BE2C (cell line): ENCODE results near the gene AHNAK.

ENCODE experiments used
- DNase-seq: peaks from one replicate; pipeline ENCODE4 v3.0.0-alpha.2; 2020
- H3K27me3 ChIP-seq: fragments of 250-450 bp; sonication (Bioruptor Pico); 2 replicates; pipeline ENCODE4 v1.5.1; 2020; ENCODE audit warnings: mild to moderate bottlenecking
- H3K36me3 ChIP-seq: fragments of 250-450 bp; sonication (Bioruptor Pico); 2 replicates; pipeline ENCODE4 v1.5.1; 2020; ENCODE audit warnings: mild to moderate bottlenecking
- H3K4me1 ChIP-seq: fragments of 250-450 bp; sonication (Bioruptor Pico); 2 replicates; pipeline ENCODE4 v1.5.1; 2020
- H3K4me3 ChIP-seq: 2 replicates; pipeline ENCODE4 v1.5.1; 2011; ENCODE audit warnings: low read depth, low read length
- H3K9me3 ChIP-seq: fragments of 250-450 bp; sonication (Bioruptor Pico); 2 replicates; pipeline ENCODE4 v1.5.1; 2020
- TF ChIP-seq, protein P1 (sequence below): IDR thresholded peaks from 2 replicates; pipeline ENCODE4 v1.5.1; 2012; ENCODE audit warnings: mild to moderate bottlenecking, low read depth, low read length

AHNAK gene

DNA sequence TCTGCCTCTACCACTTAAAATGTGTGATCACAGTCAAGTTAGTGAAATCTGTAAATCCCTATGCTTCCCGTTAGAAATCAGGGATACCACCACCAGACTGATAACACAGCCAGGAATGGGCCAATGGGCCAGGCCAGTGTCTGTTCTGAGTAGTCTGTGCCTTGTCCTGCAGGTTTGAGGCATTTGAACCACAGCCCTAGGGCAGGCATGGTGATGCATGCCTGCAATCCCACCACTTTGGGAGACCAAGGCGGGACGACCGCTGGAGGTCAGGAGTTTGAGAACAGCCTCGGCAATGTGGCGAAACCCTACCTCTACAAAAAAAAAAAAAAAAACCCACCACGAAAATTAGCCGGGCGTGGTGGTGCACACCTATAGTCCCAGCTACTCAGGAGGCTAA lies 12.1 kb upstream of the AHNAK start:
- H3K27me3 ChIP-seq: no peaks in the 10 kb centered on the region
- H3K36me3 ChIP-seq: peaks cover 49% of the 10 kb centered on the region
- TF ChIP-seq, protein P1, sequence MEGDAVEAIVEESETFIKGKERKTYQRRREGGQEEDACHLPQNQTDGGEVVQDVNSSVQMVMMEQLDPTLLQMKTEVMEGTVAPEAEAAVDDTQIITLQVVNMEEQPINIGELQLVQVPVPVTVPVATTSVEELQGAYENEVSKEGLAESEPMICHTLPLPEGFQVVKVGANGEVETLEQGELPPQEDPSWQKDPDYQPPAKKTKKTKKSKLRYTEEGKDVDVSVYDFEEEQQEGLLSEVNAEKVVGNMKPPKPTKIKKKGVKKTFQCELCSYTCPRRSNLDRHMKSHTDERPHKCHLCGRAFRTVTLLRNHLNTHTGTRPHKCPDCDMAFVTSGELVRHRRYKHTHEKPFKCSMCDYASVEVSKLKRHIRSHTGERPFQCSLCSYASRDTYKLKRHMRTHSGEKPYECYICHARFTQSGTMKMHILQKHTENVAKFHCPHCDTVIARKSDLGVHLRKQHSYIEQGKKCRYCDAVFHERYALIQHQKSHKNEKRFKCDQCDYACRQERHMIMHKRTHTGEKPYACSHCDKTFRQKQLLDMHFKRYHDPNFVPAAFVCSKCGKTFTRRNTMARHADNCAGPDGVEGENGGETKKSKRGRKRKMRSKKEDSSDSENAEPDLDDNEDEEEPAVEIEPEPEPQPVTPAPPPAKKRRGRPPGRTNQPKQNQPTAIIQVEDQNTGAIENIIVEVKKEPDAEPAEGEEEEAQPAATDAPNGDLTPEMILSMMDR: no peak
- no peaks in the 10 kb centered on the region for H3K9me3 ChIP-seq
- H3K4me1 ChIP-seq: peaks cover 18% of the 10 kb centered on the region
- DNase-seq: no peak
- no peak overlapping the region for H3K4me3 ChIP-seq

DNA sequence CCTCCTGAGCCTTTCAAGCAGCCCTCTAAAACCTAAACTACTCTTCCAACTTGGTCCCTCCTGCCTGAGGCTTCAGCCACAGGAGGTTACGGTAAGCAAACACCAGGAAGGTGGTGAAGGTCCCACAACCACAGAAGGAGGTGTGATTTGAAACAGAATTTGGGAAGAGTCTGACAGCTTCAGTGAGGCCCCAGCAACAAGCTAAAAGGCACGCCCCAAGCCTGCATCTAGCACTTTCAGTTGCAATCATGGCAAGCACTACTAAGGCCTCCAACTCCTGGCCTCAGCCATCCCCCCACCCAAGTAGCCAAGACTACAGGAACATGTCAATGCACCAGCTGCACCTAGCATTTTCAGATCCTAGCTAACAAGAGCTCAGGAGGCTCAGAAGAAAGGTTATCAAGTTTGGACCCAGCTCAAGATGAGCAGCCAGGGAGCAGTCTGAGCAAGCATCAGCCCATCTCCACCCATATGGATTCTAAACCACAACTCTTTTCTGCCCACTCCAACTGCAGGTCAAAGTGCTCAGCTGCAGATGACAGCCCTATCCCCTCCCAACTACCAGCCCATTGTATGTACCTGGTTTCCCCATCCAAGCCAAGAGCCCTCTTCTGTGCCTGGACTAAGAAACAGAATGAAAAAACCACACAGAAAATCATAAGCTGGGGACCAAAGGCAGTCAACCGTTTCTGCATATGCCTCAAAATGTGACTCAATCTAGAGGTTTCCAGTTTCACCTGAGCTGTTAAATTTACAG lies 10.4 kb upstream of the AHNAK start:
- TF ChIP-seq, protein P1: no peak
- Histone ChIP-seq H3K4me1 (peaks cover 18% of the 10 kb centered on the region), H3K4me3 (no peak overlapping the region), H3K27me3 (no peaks in the 10 kb centered on the region), H3K36me3 (peaks cover 36% of the 10 kb centered on the region), H3K9me3 (no peaks in the 10 kb centered on the region)
- no peak for DNase-seq

DNA sequence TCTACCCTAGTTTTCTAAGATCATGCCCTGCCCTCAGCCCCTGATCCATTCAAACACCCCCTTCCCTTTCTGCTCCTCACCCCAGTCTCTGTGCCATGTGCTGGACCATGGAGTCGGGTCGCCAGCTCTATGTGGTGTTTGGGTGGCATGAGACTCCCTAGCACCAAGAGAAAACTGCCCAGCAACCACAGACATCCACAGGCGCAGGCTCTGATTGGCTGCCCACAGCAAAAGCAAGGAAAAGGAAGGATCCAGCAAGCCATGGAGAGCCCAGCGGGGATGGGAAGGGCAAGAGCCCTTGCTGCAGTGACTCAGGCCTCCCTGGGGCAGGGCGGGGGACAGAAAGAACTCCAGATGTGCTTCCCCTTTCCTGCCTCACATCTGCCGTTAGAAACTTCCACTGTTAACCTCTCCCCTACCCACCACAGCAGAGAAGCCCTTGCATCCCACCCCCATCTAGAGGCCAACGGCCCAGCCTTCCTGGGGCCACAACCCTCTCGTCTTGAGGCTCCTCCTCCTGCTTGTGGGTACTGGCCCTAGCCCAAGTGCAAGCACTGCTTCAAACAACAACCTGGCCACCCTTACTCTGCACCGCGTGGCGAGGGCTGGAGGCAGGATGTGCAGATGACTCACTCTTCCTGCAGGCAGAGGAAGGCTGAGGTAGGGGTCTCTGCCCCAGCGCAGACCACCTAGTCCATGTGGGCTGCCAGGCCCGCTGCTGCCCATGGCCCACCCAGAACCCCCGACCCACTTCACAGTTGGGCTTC lies 9.7 kb upstream of the AHNAK start:
- peak; percentile 75 for DNase-seq
- peaks cover 36% of the 10 kb centered on the region for H3K36me3 ChIP-seq
- TF ChIP-seq, protein P1: no peak
- H3K4me1 ChIP-seq: peaks cover 18% of the 10 kb centered on the region
- H3K27me3 ChIP-seq: no peaks in the 10 kb centered on the region
- H3K4me3 ChIP-seq: no peak overlapping the region
- no peaks in the 10 kb centered on the region for H3K9me3 ChIP-seq

DNA sequence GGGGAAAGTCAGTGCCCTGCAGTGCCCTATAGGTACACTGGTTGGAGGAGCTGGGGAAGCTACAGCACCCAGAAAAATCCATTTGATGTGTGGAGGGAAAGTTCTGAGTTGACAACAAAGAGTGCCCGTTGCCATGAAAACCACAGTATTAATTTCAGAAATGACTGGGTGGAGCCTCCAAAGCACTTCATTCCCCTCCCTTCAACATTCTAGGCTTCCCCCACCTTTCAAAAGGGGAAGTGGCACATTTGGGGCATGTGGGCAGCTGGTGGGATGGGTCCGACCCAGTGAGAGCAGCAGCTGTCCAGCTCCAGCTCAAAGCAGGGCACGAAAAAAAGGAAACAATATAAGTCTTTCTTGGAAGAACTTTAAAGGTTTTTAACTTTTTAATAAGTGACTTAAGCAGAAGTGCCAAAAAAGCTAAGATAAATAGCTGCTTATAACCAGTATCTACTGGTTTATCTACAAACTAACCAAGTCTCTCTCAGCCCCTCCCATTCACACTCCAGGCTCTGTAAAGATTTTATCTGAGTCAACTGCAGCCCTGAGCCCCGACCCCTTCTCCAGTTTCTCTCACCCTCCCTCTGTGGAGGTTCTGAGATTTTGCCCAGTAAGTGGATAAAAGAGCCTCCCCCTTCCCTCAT lies 9.0 kb upstream of the AHNAK start:
- no peak for DNase-seq
- Histone ChIP-seq H3K27me3 (no peaks in the 10 kb centered on the region), H3K9me3 (no peaks in the 10 kb centered on the region), H3K4me1 (peaks cover 14% of the 10 kb centered on the region), H3K4me3 (no peak overlapping the region), H3K36me3 (peaks cover 31% of the 10 kb centered on the region)
- TF ChIP-seq, protein P1: no peak

DNA sequence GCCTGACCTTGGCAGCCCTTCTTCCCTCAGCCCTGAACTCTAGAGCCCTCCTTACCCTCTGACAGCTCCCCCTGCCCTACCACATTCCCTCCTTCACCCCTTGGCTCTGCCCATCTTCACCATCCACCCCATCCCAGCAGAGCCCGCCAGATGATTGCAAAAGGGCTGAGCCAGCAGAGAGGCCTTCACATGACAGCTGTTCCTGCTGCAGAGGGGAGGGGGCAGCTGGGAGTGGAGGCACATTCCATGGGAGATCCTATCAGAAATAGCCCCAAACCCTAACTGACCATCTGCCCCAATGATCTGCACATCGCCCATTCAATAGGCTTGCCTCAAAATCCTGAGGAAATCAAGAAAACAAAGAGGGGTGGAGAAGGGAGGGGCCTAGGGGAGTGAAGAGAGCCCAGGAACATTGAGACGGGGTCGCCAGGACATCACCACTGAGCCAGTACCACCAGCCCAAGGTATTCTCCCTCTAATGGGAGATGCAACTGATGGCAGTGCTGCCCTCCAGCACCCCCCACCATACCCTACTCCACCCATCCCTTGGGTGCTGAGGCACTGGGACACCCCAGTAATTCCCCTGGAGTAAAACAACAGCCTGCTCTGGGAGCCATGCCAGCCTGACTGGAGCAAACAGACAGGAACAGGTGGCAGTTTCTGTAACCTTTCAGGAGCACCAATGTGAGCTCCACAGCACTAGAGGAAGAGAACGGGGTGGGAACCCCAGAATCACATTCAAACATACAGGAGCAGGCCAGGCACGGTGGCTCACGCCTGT lies 8.0 kb upstream of the AHNAK start:
- no peak for DNase-seq
- TF ChIP-seq, protein P1: no peak
- Histone ChIP-seq H3K27me3 (no peaks in the 10 kb centered on the region), H3K4me1 (peaks cover 14% of the 10 kb centered on the region), H3K4me3 (no peak overlapping the region), H3K36me3 (peaks cover 21% of the 10 kb centered on the region), H3K9me3 (no peaks in the 10 kb centered on the region)
